ENCODE results near the gene COMMD1. TPM values are rescaled to one million over a fixed set of nuclear protein-coding genes. Genes with fewer than 3 reads are reported as not detected.

The COMMD1 gene
- total and polyA plus RNA-seq, 2 experiments from 2014 or later: 54.9 to 83.7 TPM

- TF ChIP-seq ZNF331 (CRISPR knock-in tag; IDR thresholded peaks at IDR 0.05; ENCODE audit: low read depth): no peak
These were observed 235.8 kb downstream of the COMMD1 start (continued) for GRCh38 chr2:62141142-62141740.

- H3K9me3 Mint-ChIP-seq: no peaks in the 10 kb centered on the region
- Histone ChIP-seq H3K27me3 (ENCODE audit: insufficient read depth) (no peaks in the 10 kb centered on the region), H3K4me2 (no peak overlapping the region), H4K20me1 (replicated peaks; ENCODE audit: insufficient read depth) (no peaks in the 10 kb centered on the region), H3K4me3 (no peak overlapping the region), H3F3A (replicated peaks; ENCODE audit: low read depth) (no peaks in the 10 kb centered on the region), H3K79me2 (replicated peaks; ENCODE audit: insufficient read depth) (no peaks in the 10 kb centered on the region), H3K36me3 (ENCODE audit: insufficient read depth) (no peaks in the 10 kb centered on the region), H3K9me2 (ENCODE audit: insufficient read depth) (peaks cover 6% of the 10 kb centered on the region; the same call in 1 of the 2 replicates), H3K4me1 (ENCODE audit: insufficient read depth) (no peaks in the 10 kb centered on the region), H3K27ac (ENCODE audit: low read depth) (no peak overlapping the region), H2AFZ (no peak overlapping the region)
- peaks cover 2% of the 10 kb centered on the region for H3K27me3 Mint-ChIP-seq (ENCODE audit: insufficient read depth, low read depth, poor library complexity)
- peaks cover 4% of the 10 kb centered on the region; the same call in 1 of the 3 replicates for H3K4me1 Mint-ChIP-seq
- no peak overlapping the region for H3K4me3 Mint-ChIP-seq
- ATAC-seq (no peak), DNase-seq (ENCODE audit: low spot score) (no peak)
- H3K36me3 Mint-ChIP-seq (ENCODE audit: low read depth): no peaks in the 10 kb centered on the region
- H3K27ac Mint-ChIP-seq: no peak overlapping the region
- TF ChIP-seq ZNF462 (CRISPR knock-in tag; IDR thresholded peaks at IDR 0.05) (no peak), EZH2 (IDR thresholded peaks at IDR 0.05; ENCODE audit: low read depth, unreplicated experiment) (no peak), STAT1 (IDR thresholded peaks at IDR 0.05; ENCODE audit: unreplicated experiment) (no peak)
These were observed 236.6 kb downstream of the COMMD1 start for GRCh38 chr2:62142054-62142453.

All from GM23338 (cell line).